WTC11 (cell line): Measurements from ENCODE around the gene PTPA. TPM values are rescaled to one million over a fixed set of nuclear protein-coding genes. Genes with fewer than 3 reads are reported as not detected.

ENCODE experiments used
- ATAC-seq: fragments of 200-7000 bp; cut with Tn5 transposase; 2 replicates; pipeline ENCODE4 v1.10.0; 2021; ENCODE audit warnings: mild to moderate bottlenecking, moderate library complexity
- CTCF ChIA-PET: fragments of 300-600 bp; sonication (Branson Sonifier 250); formaldehyde crosslinking; loops from one replicate; lab custom pipeline; 2021; ENCODE audit warnings: antibody characterized with exemption; lab: Charles Lee
- POLR2A ChIA-PET: fragments of 350-600 bp; sonication (Branson Sonifier 250); formaldehyde crosslinking; loops from one replicate; lab custom pipeline; 2021; ENCODE audit warnings: antibody characterized with exemption; lab: Charles Lee
- DNase-seq: peaks from one replicate; pipeline ENCODE4 v3.0.0; 2021; ENCODE audit warnings: low spot score
- H3K27ac Mint-ChIP-seq: 2 replicates; pipeline ENCODE4 v1.8.0; 2021; ENCODE audit warnings: mixed read lengths
- H3K27me3 Mint-ChIP-seq: 2 replicates; pipeline ENCODE4 v1.8.0; 2021; ENCODE audit warnings: low read depth, mild to moderate bottlenecking, moderate library complexity, mixed read lengths
- H3K36me3 Mint-ChIP-seq: 2 replicates; pipeline ENCODE4 v1.8.0; 2021; ENCODE audit warnings: mixed read lengths
- H3K4me1 Mint-ChIP-seq: 2 replicates; pipeline ENCODE4 v1.8.0; 2022; ENCODE audit warnings: mixed read lengths
- H3K4me3 Mint-ChIP-seq: 2 replicates; pipeline ENCODE4 v1.8.0; 2021; ENCODE audit warnings: mild to moderate bottlenecking, moderate library complexity, mixed read lengths
- H3K9me3 Mint-ChIP-seq: 2 replicates; pipeline ENCODE4 v1.8.0; 2021; ENCODE audit warnings: mixed read lengths
- CREM ChIP-seq: sonication (generic); formaldehyde crosslinking; IDR thresholded peaks from 2 replicates; pipeline ENCODE4 v1.8.1; 2022; ENCODE audit warnings: mild to moderate bottlenecking, missing genetic modification reagents, moderate library complexity
- ELF4 ChIP-seq: sonication (generic); formaldehyde crosslinking; IDR thresholded peaks from 2 replicates; pipeline ENCODE4 v1.8.1; 2022; ENCODE audit warnings: low read depth, mild to moderate bottlenecking, moderate library complexity, missing genetic modification reagents
- FOXK1 ChIP-seq: sonication (generic); formaldehyde crosslinking; IDR thresholded peaks from 2 replicates; pipeline ENCODE4 v1.8.0; 2022; ENCODE audit warnings: mild to moderate bottlenecking, moderate library complexity, missing genetic modification reagents
- GRHL2 ChIP-seq: fragments of 250-450 bp; sonication (Bioruptor Pico); IDR thresholded peaks from 2 replicates; pipeline ENCODE4 v1.8.0; 2022; ENCODE audit warnings: mild to moderate bottlenecking, moderate library complexity; ENCODE audit not compliant: insufficient replicate concordance, severe bottlenecking
- HMGA2 ChIP-seq: fragments of 250-450 bp; sonication (Bioruptor Pico); IDR thresholded peaks from 2 replicates; pipeline ENCODE4 v1.4.0; 2021; ENCODE audit warnings: mild to moderate bottlenecking, moderate library complexity
- MAX ChIP-seq: sonication (generic); formaldehyde crosslinking; IDR thresholded peaks from 2 replicates; pipeline ENCODE4 v1.8.0; 2022; ENCODE audit warnings: mild to moderate bottlenecking, missing genetic modification reagents
- TP53 ChIP-seq: sonication (generic); formaldehyde crosslinking; IDR thresholded peaks from 2 replicates; pipeline ENCODE4 v1.8.1; 2023; ENCODE audit warnings: mild to moderate bottlenecking, missing genetic modification reagents
- ZBTB21 ChIP-seq: sonication (generic); formaldehyde crosslinking; IDR thresholded peaks from 2 replicates; pipeline ENCODE4 v1.8.1; 2023; ENCODE audit warnings: mild to moderate bottlenecking, missing genetic modification reagents, borderline replicate concordance
- ZNF396 ChIP-seq: fragments of 250-450 bp; sonication (Bioruptor Pico); IDR thresholded peaks from 2 replicates; pipeline ENCODE4 v1.8.0; 2021; ENCODE audit warnings: mild to moderate bottlenecking, moderate library complexity, borderline replicate concordance
- ZNF532 ChIP-seq: fragments of 250-450 bp; sonication (Bioruptor Pico); IDR thresholded peaks from 2 replicates; pipeline ENCODE4 v1.9.0; 2021; ENCODE audit warnings: mild to moderate bottlenecking, borderline replicate concordance
- total RNA-seq: library from RNA; stranded (reverse); gene quantifications from 3 replicates; pipeline ENCODE4 v1.2.3, GENCODE V29; 2021
- TF ChIP-seq, protein P1 (sequence below): sonication (generic); formaldehyde crosslinking; IDR thresholded peaks from 2 replicates; pipeline ENCODE4 v1.8.1; 2023; ENCODE audit warnings: mild to moderate bottlenecking, missing genetic modification reagents, borderline replicate concordance
- TF ChIP-seq, protein P2 (sequence below): sonication (generic); formaldehyde crosslinking; IDR thresholded peaks from 2 replicates; pipeline ENCODE4 v1.8.1; 2022; ENCODE audit warnings: mild to moderate bottlenecking, moderate library complexity, missing genetic modification reagents
- TF ChIP-seq, protein P3 (sequence below): sonication (generic); formaldehyde crosslinking; IDR thresholded peaks from 2 replicates; pipeline ENCODE4 v1.8.0; 2022; ENCODE audit warnings: missing genetic modification reagents

PTPA gene
- total RNA-seq, 1 experiment from 2014 or later: 186 TPM

- H3K36me3 Mint-ChIP-seq: peaks cover 3% of the 10 kb centered on the region; the same call in 1 of the 2 replicates
- DNase-seq (no peak), ATAC-seq (no peak)
- no peak overlapping the region for H3K27ac Mint-ChIP-seq
- POLR2A ChIA-PET: no interaction called here
- H3K4me1 Mint-ChIP-seq: peaks cover 36% of the 10 kb centered on the region
- no peak overlapping the region for H3K4me3 Mint-ChIP-seq
- CTCF ChIA-PET: interaction anchor here (1.1 to 18.6 kb wide), 5 partner anchors 7 to 459 kb away, joined by 3 to 345 read pairs (median 8); no protein-coding TSS in a partner anchor
- TF ChIP-seq ZNF396 (CRISPR knock-in tag): no peak
- peaks cover 4% of the 10 kb centered on the region; the same call in 1 of the 2 replicates for H3K9me3 Mint-ChIP-seq
- no peaks in the 10 kb centered on the region for H3K27me3 Mint-ChIP-seq
These were observed 54.0 kb downstream of the PTPA start for GRCh38 chr9:129165198-129165597.

- ChIA-PET CTCF (interaction anchor here (0.6 to 18.6 kb wide), 16 partner anchors 8 to 749 kb away, joined by 3 to 345 read pairs (median 5); partner anchors contain the start of genes NTMT1 and SH3GLB2), POLR2A (interaction anchor here (0.6 to 3.5 kb wide), 10 partner anchors 10 to 458 kb away, joined by 3 to 16 read pairs (median 5); partner anchors contain the start of gene IER5L)
- no peaks in the 10 kb centered on the region for H3K9me3 Mint-ChIP-seq
- H3K27ac Mint-ChIP-seq: peak overlapping the region; percentile 78
- peak; percentile 67 for DNase-seq
- peaks cover 36% of the 10 kb centered on the region for H3K4me1 Mint-ChIP-seq
- peak; percentile 77 for ATAC-seq
- H3K4me3 Mint-ChIP-seq: peak overlapping the region; percentile 60
- no peaks in the 10 kb centered on the region for H3K36me3 Mint-ChIP-seq
- peaks cover 12% of the 10 kb centered on the region for H3K27me3 Mint-ChIP-seq
- TF ChIP-seq, protein P1, sequence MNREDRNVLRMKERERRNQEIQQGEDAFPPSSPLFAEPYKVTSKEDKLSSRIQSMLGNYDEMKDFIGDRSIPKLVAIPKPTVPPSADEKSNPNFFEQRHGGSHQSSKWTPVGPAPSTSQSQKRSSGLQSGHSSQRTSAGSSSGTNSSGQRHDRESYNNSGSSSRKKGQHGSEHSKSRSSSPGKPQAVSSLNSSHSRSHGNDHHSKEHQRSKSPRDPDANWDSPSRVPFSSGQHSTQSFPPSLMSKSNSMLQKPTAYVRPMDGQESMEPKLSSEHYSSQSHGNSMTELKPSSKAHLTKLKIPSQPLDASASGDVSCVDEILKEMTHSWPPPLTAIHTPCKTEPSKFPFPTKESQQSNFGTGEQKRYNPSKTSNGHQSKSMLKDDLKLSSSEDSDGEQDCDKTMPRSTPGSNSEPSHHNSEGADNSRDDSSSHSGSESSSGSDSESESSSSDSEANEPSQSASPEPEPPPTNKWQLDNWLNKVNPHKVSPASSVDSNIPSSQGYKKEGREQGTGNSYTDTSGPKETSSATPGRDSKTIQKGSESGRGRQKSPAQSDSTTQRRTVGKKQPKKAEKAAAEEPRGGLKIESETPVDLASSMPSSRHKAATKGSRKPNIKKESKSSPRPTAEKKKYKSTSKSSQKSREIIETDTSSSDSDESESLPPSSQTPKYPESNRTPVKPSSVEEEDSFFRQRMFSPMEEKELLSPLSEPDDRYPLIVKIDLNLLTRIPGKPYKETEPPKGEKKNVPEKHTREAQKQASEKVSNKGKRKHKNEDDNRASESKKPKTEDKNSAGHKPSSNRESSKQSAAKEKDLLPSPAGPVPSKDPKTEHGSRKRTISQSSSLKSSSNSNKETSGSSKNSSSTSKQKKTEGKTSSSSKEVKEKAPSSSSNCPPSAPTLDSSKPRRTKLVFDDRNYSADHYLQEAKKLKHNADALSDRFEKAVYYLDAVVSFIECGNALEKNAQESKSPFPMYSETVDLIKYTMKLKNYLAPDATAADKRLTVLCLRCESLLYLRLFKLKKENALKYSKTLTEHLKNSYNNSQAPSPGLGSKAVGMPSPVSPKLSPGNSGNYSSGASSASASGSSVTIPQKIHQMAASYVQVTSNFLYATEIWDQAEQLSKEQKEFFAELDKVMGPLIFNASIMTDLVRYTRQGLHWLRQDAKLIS (CRISPR knock-in tag): no peak
- TF ChIP-seq, protein P2, sequence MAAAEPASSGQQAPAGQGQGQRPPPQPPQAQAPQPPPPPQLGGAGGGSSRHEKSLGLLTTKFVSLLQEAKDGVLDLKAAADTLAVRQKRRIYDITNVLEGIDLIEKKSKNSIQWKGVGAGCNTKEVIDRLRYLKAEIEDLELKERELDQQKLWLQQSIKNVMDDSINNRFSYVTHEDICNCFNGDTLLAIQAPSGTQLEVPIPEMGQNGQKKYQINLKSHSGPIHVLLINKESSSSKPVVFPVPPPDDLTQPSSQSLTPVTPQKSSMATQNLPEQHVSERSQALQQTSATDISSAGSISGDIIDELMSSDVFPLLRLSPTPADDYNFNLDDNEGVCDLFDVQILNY: no peak
- TF ChIP-seq, protein P3, sequence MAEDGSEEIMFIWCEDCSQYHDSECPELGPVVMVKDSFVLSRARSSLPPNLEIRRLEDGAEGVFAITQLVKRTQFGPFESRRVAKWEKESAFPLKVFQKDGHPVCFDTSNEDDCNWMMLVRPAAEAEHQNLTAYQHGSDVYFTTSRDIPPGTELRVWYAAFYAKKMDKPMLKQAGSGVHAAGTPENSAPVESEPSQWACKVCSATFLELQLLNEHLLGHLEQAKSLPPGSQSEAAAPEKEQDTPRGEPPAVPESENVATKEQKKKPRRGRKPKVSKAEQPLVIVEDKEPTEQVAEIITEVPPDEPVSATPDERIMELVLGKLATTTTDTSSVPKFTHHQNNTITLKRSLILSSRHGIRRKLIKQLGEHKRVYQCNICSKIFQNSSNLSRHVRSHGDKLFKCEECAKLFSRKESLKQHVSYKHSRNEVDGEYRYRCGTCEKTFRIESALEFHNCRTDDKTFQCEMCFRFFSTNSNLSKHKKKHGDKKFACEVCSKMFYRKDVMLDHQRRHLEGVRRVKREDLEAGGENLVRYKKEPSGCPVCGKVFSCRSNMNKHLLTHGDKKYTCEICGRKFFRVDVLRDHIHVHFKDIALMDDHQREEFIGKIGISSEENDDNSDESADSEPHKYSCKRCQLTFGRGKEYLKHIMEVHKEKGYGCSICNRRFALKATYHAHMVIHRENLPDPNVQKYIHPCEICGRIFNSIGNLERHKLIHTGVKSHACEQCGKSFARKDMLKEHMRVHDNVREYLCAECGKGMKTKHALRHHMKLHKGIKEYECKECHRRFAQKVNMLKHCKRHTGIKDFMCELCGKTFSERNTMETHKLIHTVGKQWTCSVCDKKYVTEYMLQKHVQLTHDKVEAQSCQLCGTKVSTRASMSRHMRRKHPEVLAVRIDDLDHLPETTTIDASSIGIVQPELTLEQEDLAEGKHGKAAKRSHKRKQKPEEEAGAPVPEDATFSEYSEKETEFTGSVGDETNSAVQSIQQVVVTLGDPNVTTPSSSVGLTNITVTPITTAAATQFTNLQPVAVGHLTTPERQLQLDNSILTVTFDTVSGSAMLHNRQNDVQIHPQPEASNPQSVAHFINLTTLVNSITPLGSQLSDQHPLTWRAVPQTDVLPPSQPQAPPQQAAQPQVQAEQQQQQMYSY (CRISPR knock-in tag): 0 out of 2 replicates have a peak, but pooled peaks have one; percentile 39
These were observed 55.7 kb downstream of the PTPA start for GRCh38 chr9:129166623-129167557.

DNA sequence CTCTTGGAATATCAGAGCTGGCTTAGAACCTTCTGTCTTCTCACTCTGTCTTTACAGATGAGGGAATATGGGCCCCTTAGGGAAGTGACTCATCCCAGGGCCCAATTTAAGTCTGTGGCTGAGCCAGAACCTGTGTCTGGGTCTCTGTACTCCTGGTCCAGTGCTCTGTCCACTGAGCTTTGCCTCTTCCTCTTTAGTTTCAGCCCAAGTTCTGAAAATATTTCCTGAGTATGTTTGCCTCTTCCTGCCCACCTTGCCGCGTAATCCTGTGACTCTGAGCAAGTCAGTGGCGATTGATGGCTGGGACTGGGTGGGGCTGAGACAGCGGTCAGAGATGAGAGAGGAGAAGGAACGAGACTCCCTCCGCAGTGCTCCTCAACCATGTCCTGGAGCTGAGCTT is 59.0 kb downstream of the PTPA start:
- CTCF ChIA-PET: interaction anchor here (1.4 to 18.6 kb wide), 3 partner anchors 13 to 38 kb away, joined by 6 to 345 read pairs (median 74); no protein-coding TSS in a partner anchor
- no peak for DNase-seq
- TF ChIP-seq HMGA2 (CRISPR knock-in tag) (no peak), CREM (CRISPR knock-in tag) (no peak), ELF4 (CRISPR knock-in tag) (no peak), GRHL2 (CRISPR knock-in tag) (no peak), ZNF532 (no peak), ZBTB21 (no peak), MAX (CRISPR knock-in tag) (no peak), FOXK1 (CRISPR knock-in tag) (no peak), TP53 (CRISPR knock-in tag) (no peak)

More for the DNA sequence above, 59.0 kb downstream of the PTPA start:
- H3K9me3 Mint-ChIP-seq: no peaks in the 10 kb centered on the region
- no peaks in the 10 kb centered on the region for H3K36me3 Mint-ChIP-seq
- H3K27me3 Mint-ChIP-seq: peaks cover 38% of the 10 kb centered on the region
- POLR2A ChIA-PET: interaction anchor here (0.6 kb wide), 1 partner anchor 165 kb away, joined by 3 read pairs; no protein-coding TSS in a partner anchor
- no peak for ATAC-seq
- no peak overlapping the region for H3K27ac Mint-ChIP-seq
- H3K4me3 Mint-ChIP-seq: no peak overlapping the region
- H3K4me1 Mint-ChIP-seq: peaks cover 32% of the 10 kb centered on the region
